Measurements from ENCODE around the gene OSCAR. TPM values are rescaled to one million over a fixed set of nuclear protein-coding genes. Genes with fewer than 3 reads are reported as not detected.

Gene OSCAR
- total RNA-seq, 3 donors from 2014 or later = 0.66 to 2.4 (median 2.2) TPM

- peaks cover 8 to 20% of the 10 kb centered on the region in 2 donors for H3K4me1 ChIP-seq
- no peaks in the 10 kb centered on the region for H3K9me3 ChIP-seq
- H3K27ac ChIP-seq = peak overlapping the region; percentile 97 to 98
- TF ChIP-seq POLR2AphosphoS5 (IDR thresholded peaks at IDR 0.05) (peak in 1 of 3 donors; percentile 52), POLR2A (IDR thresholded peaks at IDR 0.05) (no peak)
- H3K4me3 ChIP-seq = peak overlapping the region; percentile 97 to 100 (median 100)
- peak; percentile 100 for DNase-seq (ENCODE audit: low spot score in 2 of 2)
- intact Hi-C loops (cut with DNase I; ENCODE audit: low total_unique reads) = no loop called here
- H3K27me3 ChIP-seq = no peaks in the 10 kb centered on the region
- no peaks in the 10 kb centered on the region for H3K36me3 ChIP-seq
Observed at GRCh38 chr19:54136864-54137698, 36.5 kb upstream of the OSCAR start.

GRCh38 chr19:54136086-54136863, 35.7 kb upstream of the OSCAR start:
- Histone ChIP-seq H3K4me3 (peak overlapping the region; percentile 39 to 71 (median 50)), H3K36me3 (no peaks in the 10 kb centered on the region), H3K27me3 (no peaks in the 10 kb centered on the region), H3K9me3 (no peaks in the 10 kb centered on the region), H3K27ac (peak overlapping the region; percentile 41 to 61), H3K4me1 (peaks cover 8 to 20% of the 10 kb centered on the region in 2 donors)
- DNase-seq (ENCODE audit: low spot score in 2 of 2) = no peak
- TF ChIP-seq POLR2A (IDR thresholded peaks at IDR 0.05) (no peak), POLR2AphosphoS5 (IDR thresholded peaks at IDR 0.05) (no peak), CTCF (IDR thresholded peaks at IDR 0.05) (no peak)
- intact Hi-C loops (cut with DNase I; ENCODE audit: low total_unique reads) = no loop called here

- intact Hi-C loops (cut with DNase I; ENCODE audit: low total_unique reads) = no loop called here
- no peak for DNase-seq (ENCODE audit: low spot score in 2 of 2)
Observed at GRCh38 chr19:54133957-54134590, 33.5 kb upstream of the OSCAR start.

GRCh38 chr19:54133312-54133956, 32.8 kb upstream of the OSCAR start:
- Histone ChIP-seq H3K27me3 (no peaks in the 10 kb centered on the region), H3K4me1 (peaks cover 6 to 8% of the 10 kb centered on the region in 2 donors), H3K9me3 (no peaks in the 10 kb centered on the region), H3K4me3 (no peak overlapping the region), H3K27ac (no peak overlapping the region), H3K36me3 (no peaks in the 10 kb centered on the region)
- TF ChIP-seq POLR2AphosphoS5 (IDR thresholded peaks at IDR 0.05) = no peak
- TF ChIP-seq CTCF (IDR thresholded peaks at IDR 0.05) = no peak
- no peak for TF ChIP-seq POLR2A (IDR thresholded peaks at IDR 0.05)
- intact Hi-C loops (cut with DNase I; ENCODE audit: low total_unique reads) = no loop called here
- no peak for DNase-seq (ENCODE audit: low spot score in 2 of 2)

More at GRCh38 chr19:54133957-54134590, 33.5 kb upstream of the OSCAR start:
- no peaks in the 10 kb centered on the region for H3K9me3 ChIP-seq
- no peaks in the 10 kb centered on the region for H3K36me3 ChIP-seq
- H3K4me1 ChIP-seq = peaks cover 8 to 10% of the 10 kb centered on the region in 2 donors
- H3K27me3 ChIP-seq = no peaks in the 10 kb centered on the region
- H3K27ac ChIP-seq = no peak overlapping the region
- TF ChIP-seq POLR2AphosphoS5 (IDR thresholded peaks at IDR 0.05) = no peak
- TF ChIP-seq POLR2A (IDR thresholded peaks at IDR 0.05) = no peak
- no peak for TF ChIP-seq CTCF (IDR thresholded peaks at IDR 0.05)
- H3K4me3 ChIP-seq = no peak overlapping the region

- TF ChIP-seq POLR2AphosphoS5 (IDR thresholded peaks at IDR 0.05) (no peak), POLR2A (IDR thresholded peaks at IDR 0.05) (no peak), CTCF (IDR thresholded peaks at IDR 0.05) (no peak)
- Histone ChIP-seq H3K4me3 (no peak overlapping the region), H3K27ac (no peak overlapping the region), H3K36me3 (peaks cover 5% of the 10 kb centered on the region), H3K4me1 (no peaks in the 10 kb centered on the region), H3K9me3 (no peaks in the 10 kb centered on the region), H3K27me3 (no peaks in the 10 kb centered on the region)
- no peak for DNase-seq (ENCODE audit: low spot score in 2 of 2)
- intact Hi-C loops (cut with DNase I; ENCODE audit: low total_unique reads) = no loop called here
Observed at GRCh38 chr19:54129617-54129996, 29.0 kb upstream of the OSCAR start.
